NCI-H526 (cell line): ENCODE data around the gene DEFB121.
"Not testable (repeated sequence)": the region's sequence is repeated elsewhere in the genome, so short reads cannot be mapped to it uniquely, and the experiment has no call there.

Source experiments
- DNase-seq, 2 experiments: peaks; one replicate each; lab custom pipeline; 2025; lab: John Stamatoyannopoulos, UW

Gene DEFB121

GRCh38 chr20:31406115-31406514, at the start of gene DEFB121:
Gene DEFB121, minus strand, starts transcription at chr20:31406215. Its CDS starts 63 bp downstream, at chr20:31406152.
- no peak for DNase-seq

- no peak for DNase-seq
Observed at GRCh38 chr20:31454361-31454760, 48.3 kb upstream of the DEFB121 start.

- DNase-seq = no peak
Observed at GRCh38 chr20:31452575-31452974, 46.6 kb upstream of the DEFB121 start.

GRCh38 chr20:31449511-31450414, 43.7 kb upstream of the DEFB121 start:
- no peak for DNase-seq

- no peak for DNase-seq
Observed at GRCh38 chr20:31446084-31446819, 40.2 kb upstream of the DEFB121 start.

GRCh38 chr20:31440012-31440659, 34.1 kb upstream of the DEFB121 start, which contains the start of gene DEFB123:
Gene DEFB123, plus strand, starts transcription at chr20:31440632. Its CDS starts 67 bp downstream, at chr20:31440699.
- DNase-seq = no peak

GRCh38 chr20:31430568-31431115, 24.6 kb upstream of the DEFB121 start:
- no peak for DNase-seq

GRCh38 chr20:31427576-31427975, 21.6 kb upstream of the DEFB121 start:
- DNase-seq = not testable (repeated sequence)

- not testable (repeated sequence) for DNase-seq
Observed at GRCh38 chr20:31426891-31427551, 21.0 kb upstream of the DEFB121 start.

- no peak for DNase-seq
Observed at GRCh38 chr20:31425797-31426196, 19.8 kb upstream of the DEFB121 start.

- DNase-seq = no peak
Observed at GRCh38 chr20:31418307-31418706, 12.3 kb upstream of the DEFB121 start.

- DNase-seq = no peak
Observed at GRCh38 chr20:31415653-31416052, 9.6 kb upstream of the DEFB121 start.

- DNase-seq = no peak
Observed at GRCh38 chr20:31414381-31414780, 8.4 kb upstream of the DEFB121 start.

- DNase-seq = no peak
Observed at GRCh38 chr20:31410011-31410410, 4.0 kb upstream of the DEFB121 start.

GRCh38 chr20:31403886-31404285, 2.1 kb downstream of the DEFB121 start:
- DNase-seq = no peak

GRCh38 chr20:31394900-31395299, 11.1 kb downstream of the DEFB121 start:
- DNase-seq = no peak

- DNase-seq = no peak
Observed at GRCh38 chr20:31392836-31393235, 13.2 kb downstream of the DEFB121 start.

GRCh38 chr20:31390490-31390889, 15.5 kb downstream of the DEFB121 start, which contains the start of gene DEFB119:
Gene DEFB119, minus strand, starts transcription at chr20:31390590. Its CDS starts 107 bp downstream, at chr20:31390483.
- no peak for DNase-seq

GRCh38 chr20:31374346-31374745, 31.7 kb downstream of the DEFB121 start:
- no peak for DNase-seq

- DNase-seq = no peak
Observed at GRCh38 chr20:31368301-31368700, 37.7 kb downstream of the DEFB121 start, which contains the start of gene DEFB118. Gene DEFB118, plus strand, starts transcription at chr20:31368601. Its CDS starts 50 bp downstream, at chr20:31368651.

GRCh38 chr20:31364272-31364671, 41.7 kb downstream of the DEFB121 start:
- not testable (repeated sequence) for DNase-seq
